CD14-positive monocyte (primary cell): ENCODE data around the gene NDUFB7. TPM values are rescaled to one million over a fixed set of nuclear protein-coding genes. Genes with fewer than 3 reads are reported as not detected.

ENCODE experiments used
- DNase-seq, 3 donors: peaks; one replicate each; pipeline ENCODE4 v3.0.0-alpha.2; 2011 to 2022
- H2AFZ ChIP-seq: 2 replicates; pipeline ENCODE4 v1.6.0; 2012; ENCODE audit warnings: mild to moderate bottlenecking, low read depth, low read length, inconsistent platforms; ENCODE audit not compliant: insufficient read depth, poor library complexity, severe bottlenecking
- H3K27ac ChIP-seq, 2 donors: 1 replicate in 1 of 2; 2 replicates in 1 of 2; pipeline ENCODE4 v1.5.1; 2012 to 2013; ENCODE audit warnings: low read length in 2 of 2, control low read depth in 1 of 2, inconsistent platforms in 1 of 2, low read depth in 1 of 2, mild to moderate bottlenecking in 1 of 2
- H3K27me3 ChIP-seq, 2 donors: one replicate each; pipeline versions ENCODE4 v1.6.0 to v1.6.1; 2011 to 2013; ENCODE audit warnings: low read length in 2 of 2; ENCODE audit not compliant: control insufficient read depth in 2 of 2, insufficient read depth in 2 of 2
- H3K36me3 ChIP-seq, 2 donors: replicated peaks in 1 of 2; 1 replicate in 1 of 2; 2 replicates in 1 of 2; pipeline versions ENCODE4 v1.5.1 to v1.6.1; 2012 to 2013; ENCODE audit warnings: low read length in 2 of 2, control low read depth in 1 of 2, inconsistent platforms in 1 of 2, mild to moderate bottlenecking in 1 of 2; ENCODE audit not compliant: insufficient read depth in 2 of 2, control insufficient read depth in 1 of 2
- H3K4me1 ChIP-seq, 2 donors: 1 replicate in 1 of 2; 2 replicates in 1 of 2; pipeline versions ENCODE4 v1.5.1 to v1.6.1; 2012 to 2013; ENCODE audit warnings: low read length in 2 of 2, control low read depth in 1 of 2, inconsistent platforms in 1 of 2, mild to moderate bottlenecking in 1 of 2, moderate library complexity in 1 of 2; ENCODE audit not compliant: insufficient read depth in 2 of 2, control insufficient read depth in 1 of 2
- H3K4me2 ChIP-seq: replicated peaks from 2 replicates; pipeline ENCODE3; 2012; ENCODE audit warnings: low read length, moderate library complexity, mild to moderate bottlenecking; ENCODE audit not compliant: poor library complexity, severe bottlenecking; ENCODE audit errors: extremely low read depth
- H3K4me3 ChIP-seq, 3 experiments: fragments of 200-600 bp in 1 of 3; sonication (generic) in 1 of 3; replicated peaks in 1 of 3; 1 replicate in 2 of 3; 2 replicates in 1 of 3; pipeline ENCODE4 v1.5.1; 2011 to 2013; ENCODE audit warnings: low read length in 3 of 3, mild to moderate bottlenecking in 3 of 3, control low read depth in 2 of 3, low read depth in 2 of 3, inconsistent platforms in 1 of 3, moderate library complexity in 1 of 3
- H3K79me2 ChIP-seq: 2 replicates; pipeline ENCODE4 v1.6.0; 2012; ENCODE audit warnings: mild to moderate bottlenecking, control low read depth, inconsistent platforms, low read length, moderate library complexity; ENCODE audit not compliant: insufficient read depth
- H3K9ac ChIP-seq: 2 replicates; pipeline ENCODE4 v1.6.0; 2017; ENCODE audit warnings: low read length, mild to moderate bottlenecking; ENCODE audit not compliant: insufficient read depth, poor library complexity, severe bottlenecking
- H3K9me3 ChIP-seq, 2 donors: replicated peaks in 1 of 2; 1 replicate in 1 of 2; 2 replicates in 1 of 2; pipeline versions ENCODE4 v1.5.1 to v1.6.1; 2012 to 2013; ENCODE audit warnings: low read length in 2 of 2, control low read depth in 1 of 2; ENCODE audit not compliant: control insufficient read depth in 1 of 2, insufficient read depth in 1 of 2
- H4K20me1 ChIP-seq: 2 replicates; pipeline ENCODE4 v1.6.0; 2012; ENCODE audit warnings: mild to moderate bottlenecking, low read length, control low read depth, moderate library complexity; ENCODE audit not compliant: insufficient read depth
- H3K27ac Mint-ChIP-seq, 7 donors: one replicate each; pipeline ENCODE4 v1.8.0; 2020; ENCODE audit warnings: mild to moderate bottlenecking in 7 of 7, mixed read lengths in 7 of 7, moderate library complexity in 6 of 7, inconsistent platforms in 2 of 7
- H3K27me3 Mint-ChIP-seq, 3 donors: one replicate each; pipeline ENCODE4 v1.8.0; 2021 to 2022; ENCODE audit warnings: low read depth in 3 of 3, mild to moderate bottlenecking in 3 of 3, mixed read lengths in 3 of 3, moderate library complexity in 3 of 3, inconsistent platforms in 1 of 3
- H3K36me3 Mint-ChIP-seq, 2 donors: one replicate each; pipeline ENCODE4 v1.8.0; 2020; ENCODE audit warnings: mixed read lengths in 2 of 2, inconsistent platforms in 1 of 2, mild to moderate bottlenecking in 1 of 2
- H3K4me1 Mint-ChIP-seq: one replicate; pipeline ENCODE4 v1.8.0; 2020; ENCODE audit warnings: mild to moderate bottlenecking, mixed read lengths
- H3K4me3 Mint-ChIP-seq, 2 donors: one replicate each; pipeline ENCODE4 v1.8.0; 2020; ENCODE audit warnings: mild to moderate bottlenecking in 2 of 2, mixed read lengths in 2 of 2, moderate library complexity in 1 of 2
- H3K9me3 Mint-ChIP-seq, 7 donors: one replicate each; pipeline ENCODE4 v1.8.0; 2020 to 2022; ENCODE audit warnings: mixed read lengths in 7 of 7, mild to moderate bottlenecking in 6 of 7, moderate library complexity in 6 of 7, inconsistent platforms in 2 of 7
- WGBS: methylation state at CpG from one replicate; pipeline ENCODE4 v1.1.5; 2013; ENCODE audit warnings: missing lambda C conversion rate; ENCODE audit not compliant: insufficient coverage; 5-methylcytosine and 5-hydroxymethylcytosine counted together
- intact Hi-C, 2 donors: fragments of 100-400 bp; cut with micrococcal nuclease; formaldehyde crosslinking; loops; one replicate each; pipeline versions ENCODE4 v1.15.0 to v1.15.1; 2023
- polyA plus RNA-seq, 3 donors: library from polyadenylated mRNA; depleted of rRNA in 1 of 3; unstranded in 2 of 3; stranded (reverse) in 1 of 3; fragments of 300-500 nt in 2 of 3; fragments of >200 nt in 1 of 3; fragmentation: Illumina TruSeq in 2 of 3; gene quantifications; 1 replicate in 2 of 3; 2 replicates in 1 of 3; pipeline ENCODE4 v1.2.3, GENCODE V29; 2012 to 2021
- TF ChIP-seq, protein P1 (sequence below): fragments of 200-600 bp; IDR thresholded peaks from one replicate; pipeline ENCODE4 v1.8.0; 2022; ENCODE audit warnings: antibody characterized with exemption, mild to moderate bottlenecking

The NDUFB7 gene
- polyA plus RNA-seq, 3 donors, result 137 to 313 (median 204) TPM

DNA sequence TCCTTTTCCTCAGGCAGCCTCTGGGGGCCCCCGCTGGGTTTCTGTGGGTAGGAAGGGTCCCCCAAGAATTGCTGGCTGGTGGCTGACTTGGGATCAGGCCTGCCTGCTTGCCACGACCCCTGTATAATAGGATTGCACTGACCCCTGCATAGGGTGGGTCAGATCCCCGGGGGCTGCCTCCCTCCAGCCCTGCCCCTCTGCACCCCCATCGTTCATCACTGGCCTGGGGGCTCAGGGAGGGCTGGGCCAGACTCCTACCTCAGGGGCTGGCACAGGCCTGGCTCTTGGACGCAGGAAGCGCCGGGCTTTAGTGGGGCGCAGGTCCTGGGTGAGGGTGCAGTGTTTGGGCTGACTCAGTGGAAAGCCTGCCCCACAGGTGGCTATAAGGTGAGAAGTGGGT lies 10.6 kb downstream of the NDUFB7 start:
- no peak overlapping the region for H3K4me2 ChIP-seq
- intact Hi-C loops, result no loop called here
- WGBS, result no CpG with 5 or more reads among the region's 8 CpGs
- Mint-ChIP-seq H3K27me3 (no peaks in the 10 kb centered on the region), H3K36me3 (peaks cover 10 to 22% of the 10 kb centered on the region in 2 donors), H3K27ac (no peak overlapping the region), H3K4me3 (no peak overlapping the region), H3K9me3 (peaks cover 0 to 3% (median 0%) of the 10 kb centered on the region in 7 donors), H3K4me1 (peaks cover 6% of the 10 kb centered on the region)
- H3K79me2 ChIP-seq, result peaks cover 33% of the 10 kb centered on the region
- peaks cover 6% of the 10 kb centered on the region in 2 donors for H3K4me1 ChIP-seq
- no peak overlapping the region for H2AFZ ChIP-seq
- H3K4me3 ChIP-seq, result no peak overlapping the region
- H3K36me3 ChIP-seq, result peaks cover 15 to 17% of the 10 kb centered on the region in 2 donors
- H3K9ac ChIP-seq, result no peak overlapping the region
- no peak for DNase-seq
- no peaks in the 10 kb centered on the region for H3K9me3 ChIP-seq
- peaks cover 5% of the 10 kb centered on the region for H4K20me1 ChIP-seq
- no peak overlapping the region for H3K27ac ChIP-seq
- TF ChIP-seq, protein P1, sequence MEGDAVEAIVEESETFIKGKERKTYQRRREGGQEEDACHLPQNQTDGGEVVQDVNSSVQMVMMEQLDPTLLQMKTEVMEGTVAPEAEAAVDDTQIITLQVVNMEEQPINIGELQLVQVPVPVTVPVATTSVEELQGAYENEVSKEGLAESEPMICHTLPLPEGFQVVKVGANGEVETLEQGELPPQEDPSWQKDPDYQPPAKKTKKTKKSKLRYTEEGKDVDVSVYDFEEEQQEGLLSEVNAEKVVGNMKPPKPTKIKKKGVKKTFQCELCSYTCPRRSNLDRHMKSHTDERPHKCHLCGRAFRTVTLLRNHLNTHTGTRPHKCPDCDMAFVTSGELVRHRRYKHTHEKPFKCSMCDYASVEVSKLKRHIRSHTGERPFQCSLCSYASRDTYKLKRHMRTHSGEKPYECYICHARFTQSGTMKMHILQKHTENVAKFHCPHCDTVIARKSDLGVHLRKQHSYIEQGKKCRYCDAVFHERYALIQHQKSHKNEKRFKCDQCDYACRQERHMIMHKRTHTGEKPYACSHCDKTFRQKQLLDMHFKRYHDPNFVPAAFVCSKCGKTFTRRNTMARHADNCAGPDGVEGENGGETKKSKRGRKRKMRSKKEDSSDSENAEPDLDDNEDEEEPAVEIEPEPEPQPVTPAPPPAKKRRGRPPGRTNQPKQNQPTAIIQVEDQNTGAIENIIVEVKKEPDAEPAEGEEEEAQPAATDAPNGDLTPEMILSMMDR, result no peak
- no peaks in the 10 kb centered on the region for H3K27me3 ChIP-seq

DNA sequence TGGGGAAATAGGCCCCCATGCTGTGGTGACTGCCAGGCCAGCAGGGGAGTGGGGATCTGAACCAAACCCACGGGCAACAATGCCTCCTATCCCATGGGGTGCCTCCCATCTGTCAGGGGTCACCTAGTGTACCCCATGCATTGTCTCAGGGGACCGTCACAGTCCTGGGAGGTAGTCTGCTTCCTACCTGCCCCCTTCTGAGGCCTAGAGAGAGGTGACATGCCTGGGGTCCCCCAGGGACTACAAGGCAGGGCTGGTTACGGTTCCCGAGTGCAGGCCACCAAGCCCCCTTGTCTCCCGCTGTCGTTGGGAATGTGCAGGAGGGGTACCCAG lies 11.1 kb downstream of the NDUFB7 start:
- no peak overlapping the region for H3K4me3 ChIP-seq
- peaks cover 0 to under 1% (median 0%) of the 10 kb centered on the region in 3 donors for H3K27me3 Mint-ChIP-seq
- no peak overlapping the region for H3K4me3 Mint-ChIP-seq
- TF ChIP-seq, protein P1, result no peak
- no peak overlapping the region for H3K27ac ChIP-seq
- H2AFZ ChIP-seq, result no peak overlapping the region
- H3K9ac ChIP-seq, result no peak overlapping the region
- H3K9me3 Mint-ChIP-seq, result peaks cover 0 to 3% (median 0%) of the 10 kb centered on the region in 7 donors
- H3K27ac Mint-ChIP-seq, result peak overlapping the region in 1 of 7 donors; percentile 54
- no peak overlapping the region for H3K4me2 ChIP-seq
- H3K4me1 Mint-ChIP-seq, result peaks cover 8% of the 10 kb centered on the region
- peaks cover 10 to 17% of the 10 kb centered on the region in 2 donors for H3K36me3 Mint-ChIP-seq
- H3K36me3 ChIP-seq, result peaks cover 10 to 12% of the 10 kb centered on the region in 2 donors
- peaks cover 6% of the 10 kb centered on the region in 2 donors for H3K4me1 ChIP-seq
- no peak for DNase-seq
- peaks cover 7% of the 10 kb centered on the region for H4K20me1 ChIP-seq
- intact Hi-C loops, result no loop called here
- peaks cover 36% of the 10 kb centered on the region for H3K79me2 ChIP-seq
- 89% methylated on average over 6 of the region's 6 CpGs for WGBS
- no peaks in the 10 kb centered on the region for H3K27me3 ChIP-seq
- H3K9me3 ChIP-seq, result no peaks in the 10 kb centered on the region
